H1 (cell line): ENCODE results near the gene PTGIS. TPM values are rescaled to one million over a fixed set of nuclear protein-coding genes. Genes with fewer than 3 reads are reported as not detected.

ENCODE experiments used
- ASH2L ChIP-seq: fragments of 200-600, 300-600 bp; sonication (generic); IDR thresholded peaks from one replicate; pipeline ENCODE4 v1.7.1; 2017; ENCODE audit warnings: low read length
- BRCA1 ChIP-seq: IDR thresholded peaks from 2 replicates; pipeline ENCODE4 v1.6.1; 2012; ENCODE audit warnings: low read depth, low read length, improper control_type of control experiment
- CBX5 ChIP-seq: fragments of 300-800, 300-1000 bp; sonication (generic); IDR thresholded peaks from 2 replicates; pipeline ENCODE4 v1.7.1; 2016; ENCODE audit warnings: antibody characterized with exemption, low read length, low read depth
- EZH2 ChIP-seq: fragments of 200-600 bp; sonication (generic); IDR thresholded peaks from 2 replicates; pipeline ENCODE4 v1.7.1; 2012; ENCODE audit warnings: low read depth, mild to moderate bottlenecking, moderate library complexity, low read length, inconsistent platforms; ENCODE audit not compliant: severe bottlenecking
- FOSL1 ChIP-seq: IDR thresholded peaks from 2 replicates; pipeline ENCODE4 v1.6.1; 2011; ENCODE audit warnings: mild to moderate bottlenecking, low read depth, low read length, moderate library complexity; ENCODE audit not compliant: insufficient read depth
- GABPA ChIP-seq: IDR thresholded peaks from 2 replicates; pipeline ENCODE4 v1.6.1; 2011; ENCODE audit warnings: mild to moderate bottlenecking, low read length, moderate library complexity, borderline replicate concordance; ENCODE audit not compliant: insufficient read depth
- HDAC2 ChIP-seq, 2 experiments: fragments of 300-600 bp in 1 of 2; sonication (generic) in 1 of 2; IDR thresholded peaks; 2 replicates each; pipeline ENCODE4 v1.6.1; 2011 to 2012; ENCODE audit warnings: low read depth in 2 of 2, low read length in 2 of 2, mild to moderate bottlenecking in 2 of 2, moderate library complexity in 2 of 2, borderline replicate concordance in 1 of 2, inconsistent platforms in 1 of 2
- KDM1A ChIP-seq: fragments of 200-600, 300-600 bp; sonication (generic); IDR thresholded peaks from 2 replicates; pipeline ENCODE4 v1.7.1; 2016; ENCODE audit warnings: mild to moderate bottlenecking, low read length, borderline replicate concordance
- SP4 ChIP-seq: IDR thresholded peaks from 2 replicates; pipeline ENCODE4 v1.6.1; 2012; ENCODE audit warnings: low read length, inconsistent platforms
- SRF ChIP-seq: IDR thresholded peaks from 2 replicates; pipeline ENCODE4 v1.6.1; 2011; ENCODE audit warnings: mild to moderate bottlenecking, low read depth, low read length, moderate library complexity
- polyA plus RNA-seq, 7 experiments: library from polyadenylated mRNA; depleted of rRNA in 3 of 7; stranded (reverse) in 5 of 7; unstranded in 2 of 7; fragments of >200 nt in 5 of 7; fragments of 200-250 nt in 2 of 7; gene quantifications; 1 replicate in 5 of 7; 2 replicates in 1 of 7; 4 replicates in 1 of 7; pipeline versions ENCODE4 v1.2.1 to v1.2.3, GENCODE V29; 2011 to 2013; ENCODE audit warnings: missing spikeins in 2 of 7, mixed read lengths in 2 of 7
- total RNA-seq: library from RNA; stranded (reverse); fragmentation: NEBNext Ultra II Directional; extraction: Animal tissue kit (Norgen Biotek cat#: 25700); gene quantifications from 2 replicates; pipeline ENCODE4 v1.2.1, GENCODE V29; 2021
- TF ChIP-seq, protein P1 (sequence below): IDR thresholded peaks from 2 replicates; pipeline ENCODE4 v1.6.1; 2011; ENCODE audit warnings: low read depth, mild to moderate bottlenecking, low read length; ENCODE audit not compliant: insufficient read depth
- TF ChIP-seq, protein P2 (sequence below): IDR thresholded peaks from 2 replicates; pipeline ENCODE4 v1.6.1; 2011; ENCODE audit warnings: low read length, improper control_type of control experiment

PTGIS gene
- total and polyA plus RNA-seq, 2 of the 8 experiments (the other 6 are each of a cell fraction or from before 2014, with no cell fraction given): 29.9 to 35.5 TPM

DNA sequence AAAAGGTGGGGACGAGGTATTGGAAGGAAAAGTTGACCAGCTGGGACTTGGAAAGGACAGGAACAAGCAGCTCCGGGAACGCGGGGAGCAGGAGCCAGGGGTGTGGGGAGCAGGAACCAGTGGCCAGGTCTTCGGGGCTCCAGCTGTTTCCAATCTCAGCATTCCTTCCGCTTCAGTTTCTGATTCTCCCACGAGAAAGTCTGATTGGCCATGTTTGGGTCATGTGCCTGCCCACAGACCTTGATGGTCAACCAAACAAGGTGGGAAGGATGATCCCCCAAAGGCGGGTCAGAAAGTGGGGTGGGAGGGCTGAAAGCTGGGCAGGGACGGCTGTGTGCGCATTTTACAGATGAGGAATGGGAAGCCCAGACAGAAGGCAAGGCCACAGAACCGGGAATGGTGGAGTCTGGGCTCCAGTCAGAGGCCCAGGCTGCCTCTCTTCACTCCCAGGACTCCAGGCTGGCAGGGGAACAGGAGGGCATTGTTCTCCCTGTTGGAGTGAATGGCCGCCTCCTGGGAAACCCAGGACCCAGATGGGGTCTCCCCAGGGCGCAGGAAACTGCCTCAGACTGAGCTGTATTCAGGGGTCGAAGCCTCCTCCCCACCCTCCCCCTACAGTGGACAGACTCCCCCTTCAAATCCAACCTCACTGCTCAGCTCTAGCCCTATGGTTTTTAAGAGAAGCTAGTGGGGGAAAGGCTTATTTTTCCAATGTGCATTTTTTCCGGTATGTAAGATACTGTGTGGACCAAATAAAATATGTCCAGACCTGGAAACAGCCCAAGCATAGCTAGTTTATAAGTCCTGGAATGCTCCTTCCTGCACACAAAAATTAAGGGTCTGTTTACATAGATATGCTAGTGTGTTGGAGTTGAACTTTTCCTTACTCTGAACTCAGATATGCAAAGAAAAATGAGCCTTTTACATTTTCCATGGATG, 12.2 kb upstream of the PTGIS start (continued):
- TF ChIP-seq, protein P1, sequence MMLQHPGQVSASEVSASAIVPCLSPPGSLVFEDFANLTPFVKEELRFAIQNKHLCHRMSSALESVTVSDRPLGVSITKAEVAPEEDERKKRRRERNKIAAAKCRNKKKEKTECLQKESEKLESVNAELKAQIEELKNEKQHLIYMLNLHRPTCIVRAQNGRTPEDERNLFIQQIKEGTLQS: no peak
- TF ChIP-seq CBX5 (no peak), SP4 (no peak), HDAC2 (IDR thresholded peaks at IDR 0.05; ENCODE audit: borderline replicate concordance in 1 of 2, low read depth in 2 of 2, low read length in 2 of 2) (no peak), BRCA1 (no peak), FOSL1 (no peak), EZH2 (no peak), KDM1A (no peak), ASH2L (no peak), SRF (no peak), GABPA (no peak)
- TF ChIP-seq, protein P2, sequence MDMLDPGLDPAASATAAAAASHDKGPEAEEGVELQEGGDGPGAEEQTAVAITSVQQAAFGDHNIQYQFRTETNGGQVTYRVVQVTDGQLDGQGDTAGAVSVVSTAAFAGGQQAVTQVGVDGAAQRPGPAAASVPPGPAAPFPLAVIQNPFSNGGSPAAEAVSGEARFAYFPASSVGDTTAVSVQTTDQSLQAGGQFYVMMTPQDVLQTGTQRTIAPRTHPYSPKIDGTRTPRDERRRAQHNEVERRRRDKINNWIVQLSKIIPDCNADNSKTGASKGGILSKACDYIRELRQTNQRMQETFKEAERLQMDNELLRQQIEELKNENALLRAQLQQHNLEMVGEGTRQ: no peak
